Suprapubic skin (tissue), 4 donors: Measurements from ENCODE around the gene ADAP1.

Experiments
- CTCF ChIP-seq, 2 donors: fragments of 200-600 bp in 1 of 2; fragments of 450-650 bp in 1 of 2; sonication (generic) in 1 of 2; IDR thresholded peaks; one replicate each; pipeline ENCODE4 v1.5.1; 2016 to 2019; ENCODE audit warnings: antibody characterized with exemption in 2 of 2, mild to moderate bottlenecking in 1 of 2, moderate library complexity in 1 of 2
- EP300 ChIP-seq: sonication (generic); formaldehyde crosslinking; IDR thresholded peaks from one replicate; pipeline ENCODE4 v1.6.1; 2017; ENCODE audit warnings: antibody characterized with exemption
- POLR2A ChIP-seq, 2 donors: fragments of 450-650 bp; IDR thresholded peaks; one replicate each; pipeline ENCODE4 v1.6.1; 2017; ENCODE audit warnings: antibody characterized with exemption in 2 of 2, mild to moderate bottlenecking in 2 of 2, moderate library complexity in 2 of 2
- POLR2AphosphoS5 ChIP-seq, 3 donors: sonication (generic); formaldehyde crosslinking; IDR thresholded peaks; one replicate each; pipeline ENCODE4 v1.6.1; 2017; ENCODE audit warnings: antibody characterized with exemption in 3 of 3

- TF ChIP-seq CTCF (IDR thresholded peaks at IDR 0.05) (no peak), POLR2A (IDR thresholded peaks at IDR 0.05) (no peak), POLR2AphosphoS5 (IDR thresholded peaks at IDR 0.05) (no peak), EP300 (no peak)
Observed at GRCh38 chr7:908159-908581, 46.3 kb downstream of the ADAP1 start.
